Lower lobe of right lung (tissue), 2 donors: ENCODE measurements around the gene TRAIP. TPM values are rescaled to one million over a fixed set of nuclear protein-coding genes. Genes with fewer than 3 reads are reported as not detected.

ENCODE experiments used
- ATAC-seq, 2 donors: fragments of 200-7000 bp; cut with Tn5 transposase; one replicate each; pipeline ENCODE4 v1.9.1; 2020 to 2022; ENCODE audit warnings: mild to moderate bottlenecking in 2 of 2, moderate library complexity in 2 of 2
- DNase-seq: peaks from one replicate; pipeline ENCODE4 v3.0.0-alpha.2; 2020
- H3K27ac ChIP-seq: fragments of 200-600 bp; one replicate; pipeline ENCODE4 v1.8.0; 2022
- H3K27me3 ChIP-seq: fragments of 200-600 bp; one replicate; pipeline ENCODE4 v1.8.0; 2022; ENCODE audit warnings: low read depth
- H3K36me3 ChIP-seq: fragments of 200-600 bp; one replicate; pipeline ENCODE4 v1.8.0; 2022; ENCODE audit warnings: mild to moderate bottlenecking
- H3K4me1 ChIP-seq: fragments of 200-600 bp; one replicate; pipeline ENCODE4 v1.8.0; 2022
- H3K4me3 ChIP-seq: fragments of 200-600 bp; one replicate; pipeline ENCODE4 v1.8.0; 2022; ENCODE audit warnings: mild to moderate bottlenecking
- H3K9me3 ChIP-seq: fragments of 200-600 bp; one replicate; pipeline ENCODE4 v1.8.0; 2022
- CTCF ChIP-seq: fragments of 200-600 bp; IDR thresholded peaks from one replicate; pipeline ENCODE4 v1.8.0; 2022; ENCODE audit warnings: antibody characterized with exemption, mild to moderate bottlenecking
- intact Hi-C: fragments of 100-400 bp; cut with DNase I; formaldehyde crosslinking; loops from one replicate; pipeline ENCODE4 v1.11.0; 2022
- total RNA-seq: library from RNA; stranded (reverse); fragmentation: NEBNext Ultra II Directional; extraction: Animal tissue kit (Norgen Biotek cat#: 25700); gene quantifications from one replicate; pipeline ENCODE4 v1.2.1, GENCODE V29; 2021
- donor health status: DM: no; HTN: yes; CAD: no; lungs with severe emphysema.

TRAIP gene
- total RNA-seq, 1 donor from 2014 or later, result 3.0 TPM

DNA sequence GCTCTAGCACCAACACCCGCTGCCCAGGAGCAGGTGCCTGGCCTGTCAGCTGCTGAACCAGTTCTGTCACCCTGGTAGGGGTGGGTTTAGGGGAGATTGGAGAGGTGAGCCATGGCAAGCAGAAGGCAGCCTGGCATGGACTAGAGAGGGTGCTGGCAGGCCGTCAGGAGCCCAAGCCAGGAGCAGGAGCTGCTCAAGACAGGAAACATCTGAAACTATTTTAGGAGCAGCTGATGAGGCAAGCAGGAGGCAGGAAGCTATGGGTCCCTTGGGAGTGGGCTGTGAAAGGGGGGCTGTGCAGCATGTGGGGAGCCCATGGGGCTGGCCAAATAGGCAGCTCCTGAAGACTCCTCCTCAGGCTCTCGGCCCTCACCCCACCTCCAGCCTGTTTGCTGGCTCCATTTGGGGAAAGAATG, 51.0 kb downstream of the TRAIP start:
- peaks cover 55% of the 10 kb centered on the region for H3K4me1 ChIP-seq
- ATAC-seq, result peak; percentile 36 to 39

GRCh38 chr3:49804141-49805041, 52.0 kb downstream of the TRAIP start:
- H3K4me3 ChIP-seq, result peak overlapping the region; percentile 96
- no peaks in the 10 kb centered on the region for H3K27me3 ChIP-seq
- H3K27ac ChIP-seq, result peak overlapping the region; percentile 92
- peaks cover 9% of the 10 kb centered on the region for H3K36me3 ChIP-seq
- TF ChIP-seq CTCF, result no peak
- H3K9me3 ChIP-seq, result no peaks in the 10 kb centered on the region
- H3K4me1 ChIP-seq, result peaks cover 55% of the 10 kb centered on the region
- DNase-seq (peak; percentile 59), ATAC-seq (no peak)
- intact Hi-C loops, result no loop called here

More for the DNA sequence above, 51.0 kb downstream of the TRAIP start:
- TF ChIP-seq CTCF, result no peak
- peak; percentile 79 for DNase-seq
- peaks cover 18% of the 10 kb centered on the region for H3K36me3 ChIP-seq
- no peaks in the 10 kb centered on the region for H3K27me3 ChIP-seq
- H3K4me3 ChIP-seq, result peak overlapping the region; percentile 96
- H3K9me3 ChIP-seq, result no peaks in the 10 kb centered on the region
- H3K27ac ChIP-seq, result peak overlapping the region; percentile 92
- intact Hi-C loops, result no loop called here

GRCh38 chr3:49803465-49804140, 52.8 kb downstream of the TRAIP start:
- no peak for TF ChIP-seq CTCF
- Histone ChIP-seq H3K36me3 (peaks cover under 1% of the 10 kb centered on the region), H3K9me3 (no peaks in the 10 kb centered on the region), H3K4me1 (peaks cover 51% of the 10 kb centered on the region), H3K27me3 (no peaks in the 10 kb centered on the region), H3K4me3 (peak overlapping the region; percentile 96), H3K27ac (peak overlapping the region; percentile 92)
- intact Hi-C loops, result no loop called here
- ATAC-seq (peak in 1 of 2 donors; percentile 12), DNase-seq (peak; percentile 58)

GRCh38 chr3:49802719-49803464, 53.5 kb downstream of the TRAIP start, which contains the start of gene INKA1:
Gene INKA1 (plus strand): TSS chr3:49803261. CDS start chr3:49803393, 132 bp downstream.
- Histone ChIP-seq H3K4me1 (peaks cover 45% of the 10 kb centered on the region), H3K27ac (peak within 1 kb of the TSS; percentile 92), H3K9me3 (no peaks in the 10 kb centered on the region), H3K27me3 (no peaks in the 10 kb centered on the region), H3K4me3 (peak within 1 kb of the TSS; percentile 96), H3K36me3 (no peaks in the 10 kb centered on the region)
- DNase-seq, result peak; percentile 95
- TF ChIP-seq CTCF, result peak; percentile 92
- intact Hi-C loops, result no loop called here
- ATAC-seq, result peak; percentile 93 to 94

GRCh38 chr3:49801160-49801559, 55.2 kb downstream of the TRAIP start:
- Histone ChIP-seq H3K27me3 (no peaks in the 10 kb centered on the region), H3K36me3 (no peaks in the 10 kb centered on the region), H3K4me1 (peaks cover 28% of the 10 kb centered on the region), H3K4me3 (no peak overlapping the region), H3K9me3 (no peaks in the 10 kb centered on the region), H3K27ac (no peak overlapping the region)
- no peak for DNase-seq
- intact Hi-C loops, result no loop called here
- ATAC-seq, result no peak
- TF ChIP-seq CTCF, result no peak
